Measurements from ENCODE around the gene ACSF3.

ACSF3 gene

DNA sequence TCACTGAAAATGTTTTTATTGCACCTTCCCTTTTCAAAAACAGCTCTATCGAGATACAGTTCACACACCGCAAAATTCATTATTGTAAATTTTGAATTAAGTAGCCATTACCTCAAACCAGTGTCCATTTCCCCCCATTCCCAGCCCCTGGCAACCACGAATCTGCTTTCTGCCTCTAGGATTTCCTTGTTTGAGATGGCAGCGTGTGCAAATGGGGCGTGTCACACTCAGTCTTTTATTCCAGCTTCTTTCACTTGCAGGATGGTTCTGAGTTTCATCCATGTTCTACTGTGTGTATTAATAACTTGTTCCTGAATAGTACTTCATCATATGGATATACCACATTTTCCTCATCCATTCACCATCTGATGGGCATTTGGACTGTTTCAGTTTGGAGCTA lies 14.8 kb downstream of the ACSF3 start:
- DNase-seq, result no peak

DNA sequence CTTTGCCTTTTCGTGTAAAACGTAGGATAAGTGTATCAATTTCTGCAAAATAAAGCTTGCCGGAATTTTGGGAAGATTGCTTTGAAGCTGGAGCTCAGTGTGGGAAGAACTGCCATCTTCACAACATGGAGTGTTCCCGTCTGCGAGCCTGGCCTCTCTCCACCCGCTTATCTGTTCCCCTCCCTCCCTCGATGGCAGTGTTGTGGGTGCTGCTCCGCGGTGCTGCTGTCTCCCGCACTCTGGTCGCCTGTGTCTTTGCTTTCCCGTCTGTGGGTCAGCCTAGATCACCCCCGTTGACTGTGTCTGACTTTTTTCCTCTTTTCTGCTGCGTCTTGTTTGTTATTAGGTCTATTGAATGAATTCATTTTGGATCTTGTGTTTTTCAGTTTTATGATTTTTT lies 17.0 kb downstream of the ACSF3 start:
- DNase-seq, result no peak

DNA sequence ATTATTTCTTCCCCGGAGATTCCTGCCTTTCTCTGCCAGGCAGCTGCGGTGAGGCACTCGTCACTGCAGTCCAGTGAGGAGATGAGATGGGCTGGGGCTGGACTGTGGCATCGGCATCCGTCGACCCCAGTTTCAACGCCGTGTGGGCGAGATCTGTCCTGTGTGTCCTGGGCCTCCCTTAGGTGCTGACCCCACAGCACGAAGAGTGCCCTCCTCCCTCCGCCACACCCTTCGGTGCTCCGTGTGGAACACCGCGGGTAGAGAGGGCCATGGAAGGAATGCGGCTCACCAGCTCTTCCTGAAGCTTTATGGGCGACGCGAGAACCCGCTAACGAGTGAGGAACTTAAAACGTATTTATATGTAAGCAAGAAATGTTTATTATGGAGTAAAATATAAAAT lies 17.6 kb downstream of the ACSF3 start:
- no peak for DNase-seq

DNA sequence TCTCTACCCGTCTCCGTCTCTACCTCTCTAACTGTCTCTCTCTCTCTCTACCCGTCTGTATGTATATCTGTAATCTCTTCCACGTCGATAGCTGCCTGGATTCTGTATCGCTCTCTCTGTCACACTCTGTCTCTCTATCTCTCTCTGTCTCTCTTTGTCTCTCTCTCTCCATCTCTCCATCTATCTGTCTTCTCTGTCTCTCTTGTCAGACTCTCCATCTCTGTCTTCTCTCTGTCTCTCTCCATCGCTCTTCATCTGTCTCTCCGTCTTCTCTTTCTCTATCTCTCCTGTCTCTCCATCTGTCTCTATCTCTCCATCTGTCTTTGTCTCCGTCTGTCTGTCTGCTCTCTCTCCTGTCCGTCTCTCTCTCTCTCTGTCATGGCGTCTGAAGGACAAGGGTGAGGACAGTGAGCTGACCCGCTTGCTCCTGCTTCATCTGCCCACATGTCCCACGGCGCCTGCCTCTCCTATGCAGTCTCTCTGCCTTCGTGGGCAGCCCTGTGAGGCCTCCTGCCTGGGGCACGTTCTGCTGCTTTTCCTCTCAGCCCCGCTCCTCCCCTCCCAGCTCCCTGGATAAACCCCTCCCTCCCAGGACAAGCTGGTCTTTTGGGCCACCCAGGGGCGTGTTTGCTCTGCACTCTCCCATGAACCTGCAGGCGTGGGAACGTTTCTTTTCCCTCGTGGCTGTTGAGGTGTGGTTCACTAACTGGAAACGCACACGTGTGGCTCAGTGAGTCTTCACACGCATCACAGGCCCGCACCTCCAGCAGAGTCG lies 18.9 kb downstream of the ACSF3 start:
- DNase-seq, result no peak

DNA sequence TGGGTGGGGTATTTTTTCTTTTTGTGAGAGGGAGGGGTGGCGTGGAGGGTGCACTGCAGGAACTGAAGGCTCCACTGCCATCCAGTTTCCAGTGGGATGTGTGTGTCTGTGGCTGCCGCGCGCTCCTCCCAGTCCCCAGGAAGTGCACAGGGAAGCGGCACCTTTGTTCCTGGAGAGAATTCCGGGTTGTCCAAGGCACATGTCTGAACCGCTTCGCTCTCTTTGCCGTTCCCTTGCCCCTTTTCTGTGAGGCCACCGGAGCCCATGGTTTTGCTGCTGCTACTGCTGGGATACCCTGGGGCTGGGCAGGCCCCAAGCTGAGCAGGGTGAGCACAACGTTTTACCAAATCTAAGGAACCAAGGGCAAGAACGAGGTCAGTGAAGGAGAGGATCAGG lies 19.5 kb downstream of the ACSF3 start:
- no peak for DNase-seq

DNA sequence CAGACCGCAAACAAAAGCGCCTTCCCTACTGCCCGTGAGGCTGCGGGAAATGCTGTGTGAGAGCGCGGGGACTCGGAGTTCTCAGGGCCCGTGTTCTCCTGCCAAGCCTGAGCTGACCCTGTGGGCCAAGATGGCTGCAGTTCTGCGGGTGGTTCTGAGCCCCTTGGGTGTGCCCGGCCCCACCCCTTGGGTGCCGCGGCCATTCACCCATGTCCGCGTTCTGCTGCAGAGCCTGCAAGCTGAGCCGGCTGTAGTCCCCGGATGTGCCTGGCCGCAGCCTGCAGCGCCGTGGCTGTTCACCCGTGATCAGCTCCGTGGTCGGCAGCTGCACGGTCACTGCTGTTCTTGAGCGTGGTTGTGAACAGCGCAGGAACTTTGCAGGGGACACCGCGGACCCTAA lies 20.0 kb downstream of the ACSF3 start:
- DNase-seq, result no peak

DNA sequence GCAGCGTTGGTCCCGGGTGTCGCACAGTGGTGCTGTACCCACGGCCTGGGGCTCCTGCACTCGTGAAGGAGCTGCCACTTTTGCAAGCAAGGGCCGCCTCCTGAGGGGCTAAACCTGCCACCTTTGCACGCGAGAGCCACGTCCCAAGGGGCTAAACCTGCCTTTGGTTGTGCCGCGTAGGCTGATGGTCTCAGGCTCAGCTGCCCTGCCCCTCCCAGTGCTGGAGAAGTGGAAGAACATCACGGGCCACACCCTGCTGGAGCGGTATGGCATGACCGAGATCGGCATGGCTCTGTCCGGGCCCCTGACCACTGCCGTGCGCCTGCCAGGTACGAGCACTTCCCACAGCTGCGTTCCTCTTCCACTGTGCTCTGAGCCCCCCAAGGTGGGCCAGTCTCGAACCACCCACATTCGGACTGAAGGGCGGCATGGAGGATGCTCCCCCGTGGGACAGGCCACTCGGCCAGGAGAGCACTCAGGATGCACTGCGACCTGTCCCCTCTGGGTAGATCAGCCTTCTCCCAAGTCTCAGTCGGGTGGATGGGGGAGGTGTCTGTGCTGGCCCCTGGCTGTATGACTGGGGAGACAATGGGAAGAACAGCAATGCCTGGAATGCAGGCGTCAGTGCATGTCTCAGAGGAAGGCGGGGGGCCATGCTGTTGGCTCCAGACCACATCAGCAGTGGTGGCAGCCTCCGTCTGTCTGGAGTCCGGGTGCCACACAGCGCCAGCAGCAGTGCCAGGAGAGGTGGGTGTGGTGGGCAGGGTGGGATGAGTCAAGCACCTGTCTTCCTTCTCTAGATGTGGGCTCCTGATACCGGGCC lies 20.7 kb downstream of the ACSF3 start:
- DNase-seq, result no peak

DNA sequence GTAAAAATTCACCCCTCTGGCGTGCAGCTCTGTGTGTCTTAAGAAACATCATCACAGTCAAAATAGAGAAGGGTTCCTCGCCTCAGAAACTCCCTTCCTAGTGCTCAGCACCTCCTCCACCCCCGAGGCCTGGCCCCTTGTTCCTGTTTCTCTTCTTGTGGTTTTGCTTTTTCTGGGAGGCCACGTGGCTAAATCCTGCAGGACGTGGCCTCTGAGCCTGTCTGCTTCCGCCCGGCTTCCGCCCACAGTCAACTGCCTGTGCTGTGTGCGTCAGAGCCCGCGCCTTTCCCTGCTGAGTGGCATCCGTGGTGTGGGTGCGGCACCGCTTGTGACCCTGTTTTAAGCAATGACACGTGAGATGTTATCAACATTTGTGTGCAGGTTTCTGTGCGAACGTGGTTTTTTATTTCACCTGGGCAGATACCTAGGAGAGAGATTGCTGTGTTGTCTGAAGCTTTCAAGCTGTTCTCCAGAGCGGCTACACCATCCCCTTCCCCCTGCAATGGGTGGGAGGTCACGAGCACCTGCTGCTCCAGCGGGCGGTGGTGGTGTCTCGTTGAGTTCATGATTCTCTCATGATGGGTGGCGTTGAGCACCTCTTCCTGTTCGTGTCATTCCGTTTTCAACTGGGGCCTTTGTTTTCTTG lies 21.7 kb downstream of the ACSF3 start:
- peak in 47 of 56 donors; percentile 13 to 83 (median 56) for DNase-seq

DNA sequence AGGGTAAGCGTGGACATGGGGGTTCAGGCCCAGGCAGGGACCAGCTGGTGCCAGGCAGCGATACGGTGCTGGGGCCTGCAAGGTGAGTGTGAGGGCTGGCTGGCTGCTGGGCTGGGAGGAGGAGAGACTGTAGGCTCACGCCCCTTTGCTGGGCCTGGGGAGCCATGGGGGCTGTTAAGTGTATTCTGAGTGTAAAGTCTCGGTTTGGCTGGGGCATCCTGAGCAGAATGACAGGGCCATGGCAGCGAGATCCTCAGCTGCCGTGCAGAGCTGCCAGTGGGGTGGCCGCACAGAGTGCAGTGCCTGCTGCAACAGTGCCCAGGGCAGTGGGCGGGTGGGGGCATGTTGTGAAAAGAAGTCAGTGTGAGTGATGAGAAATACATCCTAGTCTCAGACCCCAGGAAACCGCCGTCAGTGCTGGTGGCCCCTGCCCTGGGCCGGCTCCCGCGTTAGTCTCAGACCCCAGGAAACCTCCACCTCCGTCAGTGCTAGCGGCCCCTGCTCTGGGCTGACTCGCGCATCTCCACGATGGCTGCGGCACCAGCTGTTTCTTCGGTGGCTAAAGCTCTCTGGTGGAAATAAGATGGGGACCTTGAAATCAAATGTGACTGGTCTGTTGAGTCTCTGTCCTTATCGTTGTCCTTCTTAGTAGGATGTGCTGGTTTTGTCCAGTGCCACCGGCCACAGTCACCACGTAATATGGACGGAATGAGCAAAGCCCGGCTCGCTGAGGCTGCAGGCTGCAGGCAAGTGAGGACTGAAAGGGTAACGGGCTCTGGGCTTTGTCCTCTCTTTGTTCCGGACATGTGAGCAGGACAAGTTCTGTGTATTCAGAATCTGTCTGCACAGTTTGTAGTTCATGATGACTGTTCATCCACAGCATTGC lies 22.9 kb downstream of the ACSF3 start:
- no peak for DNase-seq

DNA sequence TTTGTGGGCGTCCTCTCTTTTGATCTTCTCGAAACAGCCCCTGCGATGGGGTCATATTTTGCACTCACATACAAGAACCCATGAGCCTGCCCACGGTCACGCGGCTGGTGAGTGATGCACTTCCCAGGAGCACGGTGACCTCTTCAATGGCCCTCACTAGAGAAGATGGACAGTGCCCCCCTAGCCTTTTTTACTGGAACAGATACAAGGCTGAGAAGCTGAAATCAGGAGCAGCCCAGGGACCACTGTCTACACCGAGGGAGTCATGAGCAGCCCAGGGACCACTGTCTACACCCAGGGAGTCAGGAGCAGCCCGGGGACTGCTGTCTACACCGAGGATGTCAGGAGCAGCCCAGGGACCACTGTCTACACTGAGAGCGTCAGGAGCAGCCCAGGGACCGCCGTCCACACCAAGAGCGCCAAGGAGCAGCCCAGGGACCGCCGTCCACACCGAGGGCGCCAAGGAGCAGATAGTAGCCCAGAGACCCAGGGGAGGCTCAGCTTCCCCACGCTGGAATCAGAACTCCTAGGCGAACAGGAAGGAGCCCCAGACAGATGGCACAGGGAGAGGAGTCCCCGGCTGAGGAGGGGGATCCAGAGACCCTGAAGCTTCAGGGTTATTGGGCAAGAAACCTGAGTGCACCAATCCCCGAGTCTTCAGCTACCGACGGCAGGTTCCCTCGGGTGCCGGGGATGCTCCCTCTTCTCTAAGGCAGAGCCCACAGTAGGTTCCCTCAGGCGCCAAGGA lies 23.7 kb downstream of the ACSF3 start:
- no peak for DNase-seq

DNA sequence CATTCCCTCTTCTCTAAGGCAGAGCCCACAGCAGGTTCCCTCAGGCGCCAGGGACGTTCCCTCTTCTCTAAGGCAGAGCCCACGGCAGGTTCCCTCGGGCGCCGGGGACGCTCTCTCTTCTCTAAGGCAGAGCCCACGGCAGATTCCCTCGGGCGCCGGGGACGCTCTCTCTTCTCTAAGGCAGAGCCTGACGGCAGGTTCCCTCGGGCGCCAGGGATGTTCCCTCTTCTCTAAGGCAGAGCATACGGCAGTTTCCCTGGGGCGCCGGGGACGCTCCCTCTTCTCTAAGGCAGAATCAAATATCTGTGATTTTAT lies 24.3 kb downstream of the ACSF3 start:
- DNase-seq, result no peak

DNA sequence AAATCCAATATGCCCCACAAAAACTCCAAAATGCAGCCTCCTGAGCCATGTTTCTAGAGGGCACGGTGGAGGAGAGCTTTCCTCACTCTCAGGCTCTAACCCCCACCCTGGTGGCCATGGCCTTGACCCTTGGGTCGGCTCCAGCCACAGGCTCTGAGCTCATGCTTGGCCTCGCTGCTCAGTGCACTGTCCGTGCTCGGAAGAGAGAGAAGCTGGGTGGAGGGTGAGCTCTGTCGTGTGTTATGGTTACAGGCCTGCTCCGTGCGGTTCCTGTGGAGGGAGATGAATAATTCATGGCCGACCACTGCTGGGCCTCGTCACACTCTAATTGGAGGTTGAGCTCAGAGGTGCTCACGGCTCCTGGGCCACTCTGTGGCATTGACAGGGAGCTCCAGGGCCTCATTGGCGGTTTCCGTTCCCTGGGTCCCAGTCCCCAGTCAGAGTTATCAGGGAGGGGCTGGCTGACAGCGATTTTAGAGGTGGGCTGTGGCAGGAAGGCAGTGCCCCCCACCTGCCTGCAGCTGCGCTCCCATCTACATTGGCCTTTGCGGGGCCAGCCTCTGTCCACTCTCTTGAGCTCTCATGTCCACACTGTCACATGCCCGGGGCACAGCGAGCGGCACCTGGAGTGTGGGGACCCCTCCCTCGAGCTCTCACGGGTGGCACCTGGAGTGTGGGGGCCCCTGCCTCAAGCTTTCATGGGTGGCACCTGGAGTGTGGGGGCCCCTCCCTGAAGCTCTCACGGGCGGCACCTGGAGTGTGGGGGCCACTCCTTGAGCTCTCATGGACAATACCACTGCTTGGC lies 24.9 kb downstream of the ACSF3 start:
- no peak for DNase-seq

DNA sequence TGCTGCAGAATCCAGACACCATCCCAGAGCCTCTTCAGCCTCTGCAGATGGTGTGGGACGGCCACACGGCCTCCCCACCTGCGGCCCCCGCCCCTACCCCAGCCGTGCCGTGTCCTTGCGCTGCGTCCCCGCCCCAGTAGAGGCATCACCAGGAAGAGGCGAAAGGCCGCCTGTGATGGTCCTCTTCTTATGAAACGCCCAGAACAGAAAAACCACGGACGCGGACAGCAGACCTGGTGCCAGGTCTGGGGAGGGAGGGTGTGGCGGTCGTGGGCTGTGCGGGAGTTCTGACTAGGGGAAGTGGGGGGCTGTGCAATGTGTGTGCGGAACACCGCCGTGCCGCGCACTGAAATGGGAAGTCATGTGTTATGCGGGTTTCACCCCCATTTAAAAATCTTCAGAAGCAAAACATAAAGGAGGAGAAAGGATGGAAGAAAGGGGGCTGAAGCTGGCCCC lies 25.5 kb downstream of the ACSF3 start:
- DNase-seq, result no peak

DNA sequence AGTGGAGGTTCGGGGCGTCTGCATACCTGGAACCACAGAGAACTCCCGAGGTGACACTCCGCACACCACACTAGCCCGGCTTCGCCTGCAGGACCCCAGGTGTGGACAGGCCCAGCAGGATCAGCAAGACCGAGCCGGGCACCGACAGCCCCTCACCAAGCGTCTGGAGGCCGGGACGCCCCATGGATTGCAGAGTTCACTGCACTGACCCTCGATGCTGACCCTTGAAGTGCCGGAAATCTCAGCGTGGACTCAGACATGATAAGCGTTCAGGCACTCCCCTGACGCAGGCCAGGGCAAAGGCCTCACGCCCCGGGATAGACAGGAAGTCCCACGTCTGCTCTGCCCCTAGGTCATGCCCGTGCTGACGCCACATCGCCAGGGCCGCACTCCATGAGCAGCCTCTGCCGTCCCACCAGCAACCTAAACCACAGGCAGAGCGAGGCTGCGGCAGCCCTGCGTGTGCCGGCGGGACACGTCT lies 26.0 kb downstream of the ACSF3 start:
- no peak for DNase-seq

DNA sequence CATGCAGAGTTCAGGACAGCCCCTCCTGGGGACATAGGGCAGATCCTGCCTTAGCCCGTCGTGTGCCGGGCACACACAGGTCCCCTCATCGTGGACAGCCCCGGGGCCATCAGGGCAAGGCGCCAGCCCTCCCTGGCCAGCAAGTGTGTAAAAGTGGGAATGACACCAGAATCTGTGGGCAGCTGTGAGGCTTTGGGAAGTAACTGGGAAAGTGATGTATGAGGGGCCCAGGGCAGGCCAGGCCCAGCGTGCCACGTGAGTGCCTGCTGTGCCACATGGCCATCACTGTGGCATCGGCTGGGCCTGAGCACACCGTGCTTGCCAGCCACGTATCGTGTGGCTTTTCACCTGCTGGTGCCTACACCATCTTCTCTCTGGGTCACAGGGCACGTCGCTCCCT lies 26.6 kb downstream of the ACSF3 start:
- no peak for DNase-seq

DNA sequence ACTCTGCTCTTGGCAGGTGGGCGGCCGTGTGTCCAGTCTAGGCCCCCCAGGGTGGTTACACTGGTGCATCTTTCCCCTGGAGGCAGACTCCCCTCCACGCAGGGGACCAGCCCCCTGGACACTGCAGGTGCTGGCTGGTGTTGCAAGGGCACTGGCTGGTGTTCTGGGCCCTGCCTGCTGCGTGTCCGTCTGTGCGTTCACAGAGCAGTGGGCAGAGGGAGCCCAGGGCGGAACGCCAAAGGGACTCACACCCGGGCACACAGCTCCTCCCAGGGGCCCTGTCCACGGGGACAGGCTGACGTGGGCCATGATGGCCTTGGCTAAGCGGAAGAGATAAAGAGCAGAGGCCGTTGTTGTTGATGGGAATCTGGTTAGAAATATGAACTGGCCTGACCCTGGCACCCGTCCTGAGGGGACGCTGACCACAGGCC lies 27.3 kb downstream of the ACSF3 start:
- DNase-seq, result no peak

DNA sequence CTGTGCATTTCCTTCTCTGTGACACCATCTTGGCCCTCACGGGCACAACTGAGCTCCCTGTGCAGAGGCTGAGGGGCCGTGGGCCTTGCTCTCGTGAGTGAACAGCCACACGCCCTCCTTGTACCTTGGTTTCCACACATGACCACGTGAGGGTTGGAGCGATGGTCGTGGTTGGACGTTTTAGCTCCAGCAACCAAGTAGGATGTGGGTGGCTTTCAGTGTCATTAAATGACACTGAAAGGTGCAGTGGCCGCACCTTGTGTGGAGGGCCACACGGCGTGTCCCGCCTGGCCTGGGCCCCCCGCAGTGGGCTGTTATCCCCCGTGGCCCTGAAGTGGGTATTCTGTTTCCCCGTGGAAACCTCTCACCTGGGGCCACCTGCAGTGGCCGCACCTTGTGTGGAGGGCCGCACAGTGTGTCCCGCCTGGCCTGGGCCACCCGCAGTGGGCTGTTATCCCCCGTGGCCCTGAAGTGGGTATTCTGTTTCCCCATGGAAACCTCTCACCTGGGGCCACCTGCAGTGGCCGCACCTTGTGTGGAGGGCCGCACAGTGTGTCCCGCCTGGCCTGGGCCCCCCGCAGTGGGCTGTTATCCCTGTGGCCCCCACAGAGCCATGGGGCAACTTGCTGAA lies 28.2 kb downstream of the ACSF3 start:
- no peak for DNase-seq

DNA sequence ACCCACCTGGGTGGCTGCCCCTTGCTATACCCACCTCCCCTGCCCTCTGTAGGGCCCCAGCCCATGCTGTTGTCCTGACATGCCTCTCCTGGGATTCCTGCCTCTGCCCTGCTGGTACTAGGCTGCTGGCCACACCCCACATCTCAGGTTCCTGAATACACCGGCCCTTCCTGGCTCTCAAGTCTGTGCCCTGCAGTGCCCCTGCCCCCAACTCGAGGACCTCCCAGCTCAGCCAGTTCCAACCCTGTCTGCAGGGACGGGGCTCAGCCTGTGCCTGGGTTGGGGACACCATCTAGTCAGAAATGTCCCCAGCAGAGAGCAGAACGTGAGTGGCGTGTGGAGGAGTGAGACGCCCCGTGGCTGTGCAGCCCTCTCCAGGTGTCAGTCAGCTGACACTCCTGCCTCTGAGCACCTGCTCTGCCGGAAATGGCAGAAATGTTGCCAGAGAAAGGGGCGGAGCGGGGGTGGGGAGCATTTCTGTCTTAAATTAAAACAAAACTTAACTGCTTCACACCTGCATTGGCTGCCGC lies 28.7 kb downstream of the ACSF3 start:
- DNase-seq, result peak in 21 of 56 donors; percentile 5 to 65 (median 25)
